Mesenteric fat pad (tissue), 1 donor: Measurements from ENCODE around the gene SCAND1. TPM values are rescaled to one million over a fixed set of nuclear protein-coding genes. Genes with fewer than 3 reads are reported as not detected.
A peak's percentile ranks its signal among the peaks of the same experiment; 100 is the strongest.

Experiments used
- DNase-seq: peaks from one replicate; pipeline ENCODE4 v3.0.0-alpha.2; 2020; ENCODE audit warnings: low spot score
- long read RNA-seq: library from polyadenylated mRNA; unstranded; transcript quantifications from one replicate; pipeline ENCODE4 v2.0.0, GENCODE V29; 2020
- total RNA-seq: library from RNA; stranded (reverse); fragmentation: NEBNext Ultra II Directional; extraction: Animal tissue kit (Norgen Biotek cat#: 25700); gene quantifications from one replicate; pipeline ENCODE4 v1.2.1, GENCODE V29; 2021
- donor health status: DM: yes; HTN: yes; CAD: no.

The SCAND1 gene
- 66.2 TPM for total RNA-seq
- long read RNA-seq, transcript SCAND1-201 (2 exons, 902 nt), result major isoform, 19 of 63 reads
- long read RNA-seq, partial matches to known transcripts, result 0 of 63 reads
- long read RNA-seq, other reads (novel, unspliced or antisense), result 44 of 63 reads

- DNase-seq, result peak; percentile 98
Measured at GRCh38 chr20:35954200-35954906, at the start of gene SCAND1. Gene SCAND1 (minus strand): TSS chr20:35954502. CDS start chr20:35954284, 218 bp downstream.

GRCh38 chr20:36004045-36004444 lies 49.7 kb upstream of the SCAND1 start:
- peak; percentile 24 for DNase-seq

GRCh38 chr20:36002855-36003254 lies 48.6 kb upstream of the SCAND1 start:
- DNase-seq, result no peak

- peak; percentile 57 for DNase-seq
Measured at GRCh38 chr20:36001331-36001730, 47.0 kb upstream of the SCAND1 start.

GRCh38 chr20:35996492-35996891 lies 42.2 kb upstream of the SCAND1 start:
- DNase-seq, result peak; percentile 59

GRCh38 chr20:35994994-35995453 lies 40.7 kb upstream of the SCAND1 start:
- DNase-seq, result peak; percentile 92

- DNase-seq, result peak; percentile 57
Measured at GRCh38 chr20:35992713-35993335, 38.5 kb upstream of the SCAND1 start.

- peak; percentile 5 for DNase-seq
Measured at GRCh38 chr20:35991142-35991771, 37.0 kb upstream of the SCAND1 start.

- DNase-seq, result peak; percentile 1
Measured at GRCh38 chr20:35988910-35989463, 34.7 kb upstream of the SCAND1 start.

- DNase-seq, result no peak
Measured at GRCh38 chr20:35985806-35986205, 31.5 kb upstream of the SCAND1 start.

- DNase-seq, result no peak
Measured at GRCh38 chr20:35984382-35984781, 30.1 kb upstream of the SCAND1 start.

- DNase-seq, result no peak
Measured at GRCh38 chr20:35981969-35982368, 27.7 kb upstream of the SCAND1 start.

GRCh38 chr20:35979544-35979943 lies 25.2 kb upstream of the SCAND1 start:
- no peak for DNase-seq

GRCh38 chr20:35978041-35978513 lies 23.8 kb upstream of the SCAND1 start:
- no peak for DNase-seq

- no peak for DNase-seq
Measured at GRCh38 chr20:35975576-35976373, 21.5 kb upstream of the SCAND1 start.

GRCh38 chr20:35974256-35974655 lies 20.0 kb upstream of the SCAND1 start:
- DNase-seq, result no peak

GRCh38 chr20:35972462-35972861 lies 18.2 kb upstream of the SCAND1 start:
- DNase-seq, result no peak

GRCh38 chr20:35971981-35972380 lies 17.7 kb upstream of the SCAND1 start:
- no peak for DNase-seq

GRCh38 chr20:35968930-35969329 lies 14.6 kb upstream of the SCAND1 start:
- DNase-seq, result no peak

- DNase-seq, result no peak
Measured at GRCh38 chr20:35967979-35968640, 13.8 kb upstream of the SCAND1 start, which contains the start of gene CNBD2. Gene CNBD2 (plus strand): TSS chr20:35968590. CDS start chr20:35968763, 173 bp downstream.
